ENCODE results near the gene PRMT3.

DNA sequence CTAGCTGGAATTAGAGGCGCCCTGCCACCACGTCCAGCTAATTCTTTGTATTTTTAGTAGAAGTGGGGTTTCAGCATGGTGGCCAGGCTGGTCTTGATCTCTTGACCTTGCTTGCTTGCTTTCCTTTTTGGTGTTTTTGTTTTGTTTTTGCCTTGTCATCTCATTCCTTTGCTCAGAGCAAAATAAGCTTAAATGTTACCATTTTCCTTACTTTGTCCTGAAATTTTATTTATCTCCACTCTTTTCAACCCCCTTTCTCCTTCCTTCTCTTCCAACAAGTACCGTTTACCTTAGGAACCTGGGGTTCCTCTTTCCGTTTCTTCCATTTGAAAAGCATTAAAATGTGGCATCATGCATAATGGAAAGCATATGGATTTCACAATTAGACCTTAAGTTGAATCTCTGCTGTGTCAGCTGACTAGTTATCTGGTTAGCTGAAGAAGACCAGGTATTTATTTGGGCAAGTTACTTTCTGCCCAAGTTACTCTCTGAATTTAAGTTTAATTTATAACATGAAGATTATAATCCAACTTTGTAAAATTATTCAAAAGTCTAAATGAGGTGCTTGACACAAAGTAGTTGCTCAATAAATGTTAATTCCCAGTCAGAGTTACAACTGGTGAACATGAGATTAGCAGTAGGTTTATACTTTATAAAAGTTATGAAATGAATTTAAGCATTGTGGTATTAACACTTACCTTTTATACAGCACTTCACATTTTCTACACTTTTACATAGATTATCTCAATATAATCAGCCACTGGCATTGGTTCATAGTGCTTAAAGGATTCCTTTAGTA lies 69.7 kb downstream of the PRMT3 start:
- TF ChIP-seq GATA2 (IDR thresholded peaks at IDR 0.05; ENCODE audit: low read depth, low read length) (no peak), GATA3 (IDR thresholded peaks at IDR 0.05; ENCODE audit: low read depth, low read length) (no peak)

Data from SH-SY5Y (cell line).